CD8-positive, alpha-beta memory T cell (primary cell): ENCODE data around the gene CEMIP2. TPM values are rescaled to one million over a fixed set of nuclear protein-coding genes. Genes with fewer than 3 reads are reported as not detected.
A peak's percentile ranks its signal among the peaks of the same experiment; 100 is the strongest.

Source experiments
- CTCF ChIA-PET: fragments of 350-600 bp; sonication (Branson Sonifier 250); formaldehyde crosslinking; loops from one replicate; lab custom pipeline; 2021; ENCODE audit warnings: antibody characterized with exemption; lab: Charles Lee
- POLR2A ChIA-PET: fragments of 350-600 bp; sonication (Branson Sonifier 250); formaldehyde crosslinking; loops from one replicate; lab custom pipeline; 2021; ENCODE audit warnings: antibody characterized with exemption; lab: Charles Lee
- DNase-seq, 5 donors: peaks; one replicate each; pipeline versions ENCODE4 v3.0.0 to v3.0.0-alpha.2; 2020 to 2022; ENCODE audit warnings: mixed read lengths in 1 of 5
- H3K27ac ChIP-seq: one replicate; pipeline ENCODE4 v1.7.0; 2013; ENCODE audit warnings: low read depth, mild to moderate bottlenecking, low read length, moderate library complexity
- H3K27me3 ChIP-seq: 2 replicates; pipeline ENCODE4 v1.7.0; 2013; ENCODE audit warnings: low read length, mild to moderate bottlenecking; ENCODE audit not compliant: insufficient read depth, poor library complexity, severe bottlenecking
- H3K36me3 ChIP-seq: 2 replicates; pipeline ENCODE4 v1.7.0; 2013; ENCODE audit warnings: mild to moderate bottlenecking, low read length, moderate library complexity; ENCODE audit not compliant: insufficient read depth
- H3K4me1 ChIP-seq: 2 replicates; pipeline ENCODE4 v1.7.0; 2013; ENCODE audit warnings: mild to moderate bottlenecking, low read length, moderate library complexity; ENCODE audit not compliant: insufficient read depth
- H3K4me3 ChIP-seq: 2 replicates; pipeline ENCODE4 v1.7.0; 2013; ENCODE audit warnings: mild to moderate bottlenecking, low read length
- H3K9me3 ChIP-seq: 2 replicates; pipeline ENCODE4 v1.7.0; 2013; ENCODE audit warnings: mild to moderate bottlenecking, low read length
- H3K27ac Mint-ChIP-seq, 8 donors: one replicate each; pipeline ENCODE4 v1.8.0; 2020 to 2021; ENCODE audit warnings: mixed read lengths in 8 of 8, mild to moderate bottlenecking in 6 of 8, inconsistent platforms in 3 of 8, moderate library complexity in 3 of 8
- H3K27me3 Mint-ChIP-seq, 2 donors: one replicate each; pipeline ENCODE4 v1.8.0; 2020 to 2021; ENCODE audit warnings: mixed read lengths in 2 of 2, mild to moderate bottlenecking in 1 of 2, moderate library complexity in 1 of 2
- H3K36me3 Mint-ChIP-seq, 3 donors: one replicate each; pipeline ENCODE4 v1.8.0; 2020 to 2021; ENCODE audit warnings: mixed read lengths in 3 of 3, inconsistent platforms in 1 of 3, mild to moderate bottlenecking in 1 of 3
- H3K4me1 Mint-ChIP-seq, 3 donors: one replicate each; pipeline ENCODE4 v1.8.0; 2020 to 2021; ENCODE audit warnings: mixed read lengths in 3 of 3, inconsistent platforms in 1 of 3, mild to moderate bottlenecking in 1 of 3
- H3K4me3 Mint-ChIP-seq, 7 donors: one replicate each; pipeline ENCODE4 v1.8.0; 2020 to 2021; ENCODE audit warnings: mixed read lengths in 7 of 7, mild to moderate bottlenecking in 6 of 7, moderate library complexity in 4 of 7, inconsistent platforms in 2 of 7
- H3K9me3 Mint-ChIP-seq, 5 donors: one replicate each; pipeline ENCODE4 v1.8.0; 2020 to 2022; ENCODE audit warnings: mixed read lengths in 5 of 5, mild to moderate bottlenecking in 3 of 5, moderate library complexity in 2 of 5, inconsistent platforms in 1 of 5
- polyA plus RNA-seq: library from polyadenylated mRNA; unstranded; fragments of 300-500 nt; fragmentation: Illumina TruSeq; gene quantifications from one replicate; pipeline ENCODE4 v1.2.3, GENCODE V29; 2021
- total RNA-seq, 2 experiments: library from RNA; stranded (reverse); gene quantifications; one replicate each; pipeline ENCODE4 v1.2.3, GENCODE V29; 2021

Gene CEMIP2
- total and polyA plus RNA-seq, 3 experiments from 2014 or later: 8.8 to 75.5 (median 74.1) TPM

DNA sequence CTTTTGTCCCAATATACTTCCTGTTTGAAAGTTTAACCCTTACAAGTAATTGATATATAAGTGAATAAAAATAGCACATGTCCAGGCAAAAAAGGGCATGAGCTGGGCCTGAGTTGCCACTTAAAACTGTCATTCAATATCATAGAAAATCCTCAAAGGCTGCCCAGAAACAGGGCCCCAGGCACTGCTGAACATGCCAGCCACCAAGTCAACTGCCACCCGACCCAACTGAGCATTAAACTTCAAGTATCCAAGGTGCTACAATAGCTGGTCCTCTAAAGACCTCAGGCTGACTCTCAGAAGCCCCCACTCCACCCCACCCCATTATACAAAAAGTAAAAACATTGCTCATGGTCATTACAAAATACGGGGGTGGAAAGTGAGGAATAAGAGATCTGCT is 83.7 kb downstream of the CEMIP2 start:
- peaks cover 3 to 59% (median 14%) of the 10 kb centered on the region in 3 donors for H3K36me3 Mint-ChIP-seq
- DNase-seq: no peak
- Histone ChIP-seq H3K9me3 (no peaks in the 10 kb centered on the region), H3K27ac (no peak overlapping the region), H3K36me3 (peaks cover 9% of the 10 kb centered on the region), H3K27me3 (no peaks in the 10 kb centered on the region), H3K4me3 (no peak overlapping the region), H3K4me1 (peaks cover 28% of the 10 kb centered on the region)
- H3K4me3 Mint-ChIP-seq: peak overlapping the region; percentile 29 to 93 (median 85)
- POLR2A ChIA-PET: interaction anchor here (1.0 to 1.1 kb wide), 2 partner anchors 21 to 37 kb away, joined by 4 read pairs; no protein-coding TSS in a partner anchor
- H3K27me3 Mint-ChIP-seq: no peaks in the 10 kb centered on the region
- H3K4me1 Mint-ChIP-seq: peaks cover 44 to 60% (median 55%) of the 10 kb centered on the region in 3 donors
- CTCF ChIA-PET: interaction anchor here (0.9 to 2.4 kb wide), 6 partner anchors 15 to 135 kb away, joined by 3 to 8 read pairs (median 3); no protein-coding TSS in a partner anchor
- no peaks in the 10 kb centered on the region for H3K9me3 Mint-ChIP-seq
- peak overlapping the region; percentile 23 to 95 (median 86) for H3K27ac Mint-ChIP-seq

DNA sequence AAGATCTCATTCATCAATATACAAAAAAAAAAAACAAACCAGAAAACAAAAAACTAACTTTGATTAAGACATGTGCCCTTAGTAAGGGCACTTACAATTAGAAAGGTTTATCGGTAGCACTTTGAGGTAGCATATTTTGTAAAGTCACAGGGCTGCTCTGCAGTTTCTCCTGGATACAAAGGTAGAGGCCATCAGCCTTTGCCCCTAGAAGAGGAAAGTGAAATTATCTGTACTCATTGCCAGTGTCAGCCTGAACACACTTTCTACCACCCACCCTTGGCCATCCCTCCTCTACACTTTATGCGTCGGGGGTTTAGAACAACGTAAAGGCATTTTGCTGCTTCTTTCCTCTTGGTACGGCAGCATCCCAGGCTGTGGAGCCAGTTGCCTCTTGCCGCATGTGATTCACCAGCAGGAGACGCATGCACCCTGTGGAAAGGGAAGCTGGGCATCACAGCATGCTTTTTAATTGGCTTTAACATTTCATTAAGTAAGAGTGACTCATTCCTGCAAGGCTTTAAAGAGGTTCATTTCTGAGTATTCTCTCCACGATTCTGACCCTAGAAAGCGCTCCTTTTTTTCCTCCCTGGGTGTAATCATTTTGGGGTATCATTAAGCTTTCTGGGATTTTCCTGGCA is 84.6 kb downstream of the CEMIP2 start:
- H3K4me1 Mint-ChIP-seq: peaks cover 40 to 63% (median 61%) of the 10 kb centered on the region in 3 donors
- H3K36me3 Mint-ChIP-seq: peaks cover 0 to 50% (median 11%) of the 10 kb centered on the region in 3 donors
- ChIA-PET POLR2A (no interaction called here), CTCF (interaction anchor here (2.4 kb wide), 1 partner anchor 82 kb away, joined by 8 read pairs; no protein-coding TSS in a partner anchor)
- H3K9me3 Mint-ChIP-seq: no peaks in the 10 kb centered on the region
- Histone ChIP-seq H3K9me3 (no peaks in the 10 kb centered on the region), H3K27ac (no peak overlapping the region), H3K36me3 (peaks cover 3% of the 10 kb centered on the region), H3K4me3 (no peak overlapping the region), H3K4me1 (peaks cover 28% of the 10 kb centered on the region), H3K27me3 (no peaks in the 10 kb centered on the region)
- H3K4me3 Mint-ChIP-seq: peak overlapping the region; percentile 21 to 93 (median 85)
- H3K27ac Mint-ChIP-seq: peak overlapping the region in 7 of 8 donors; percentile 57 to 95 (median 87)
- H3K27me3 Mint-ChIP-seq: no peaks in the 10 kb centered on the region
- DNase-seq: no peak

DNA sequence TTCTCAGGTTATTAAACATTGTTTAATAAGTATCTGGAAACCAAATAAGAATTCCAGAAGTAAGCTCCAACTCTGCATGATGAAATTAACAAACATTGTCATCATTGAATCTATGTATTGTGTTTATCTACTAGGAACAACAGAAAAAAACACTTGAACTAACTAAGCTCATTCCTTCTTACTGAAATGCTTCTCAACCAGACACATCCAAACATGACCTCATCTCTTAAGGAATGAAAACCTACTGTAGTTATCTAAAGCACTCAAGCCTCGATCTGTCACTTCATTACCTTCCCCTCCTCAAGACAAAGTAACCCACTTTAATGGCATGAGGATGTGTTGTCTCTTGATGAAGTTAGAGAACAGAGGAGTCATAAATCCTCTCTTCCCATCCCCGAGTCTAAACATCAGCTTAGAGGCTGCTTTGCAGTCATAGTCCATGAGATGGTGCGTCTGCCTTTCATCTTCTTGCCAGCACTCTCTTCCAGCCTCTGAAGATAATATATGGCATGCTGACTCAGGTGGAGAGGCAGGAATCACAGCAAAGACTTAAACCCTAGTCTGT is 86.5 kb downstream of the CEMIP2 start:
- Mint-ChIP-seq H3K4me1 (peaks cover 45 to 74% (median 48%) of the 10 kb centered on the region in 3 donors), H3K27ac (peak overlapping the region in 5 of 8 donors; percentile 24 to 85 (median 68)), H3K27me3 (no peaks in the 10 kb centered on the region), H3K36me3 (peaks cover 0 to 43% (median 7%) of the 10 kb centered on the region in 3 donors), H3K9me3 (no peaks in the 10 kb centered on the region), H3K4me3 (no peak overlapping the region)
- H3K36me3 ChIP-seq: no peaks in the 10 kb centered on the region
- POLR2A ChIA-PET: no interaction called here
- H3K27me3 ChIP-seq: no peaks in the 10 kb centered on the region
- no peaks in the 10 kb centered on the region for H3K9me3 ChIP-seq
- H3K4me3 ChIP-seq: no peak overlapping the region
- no peak overlapping the region for H3K27ac ChIP-seq
- no peak for DNase-seq
- H3K4me1 ChIP-seq: peaks cover 28% of the 10 kb centered on the region
- CTCF ChIA-PET: interaction anchor here (1.2 to 1.5 kb wide), 2 partner anchors 88 to 229 kb away, joined by 3 read pairs; partner anchors contain the start of genes ABHD17B and C9orf85

DNA sequence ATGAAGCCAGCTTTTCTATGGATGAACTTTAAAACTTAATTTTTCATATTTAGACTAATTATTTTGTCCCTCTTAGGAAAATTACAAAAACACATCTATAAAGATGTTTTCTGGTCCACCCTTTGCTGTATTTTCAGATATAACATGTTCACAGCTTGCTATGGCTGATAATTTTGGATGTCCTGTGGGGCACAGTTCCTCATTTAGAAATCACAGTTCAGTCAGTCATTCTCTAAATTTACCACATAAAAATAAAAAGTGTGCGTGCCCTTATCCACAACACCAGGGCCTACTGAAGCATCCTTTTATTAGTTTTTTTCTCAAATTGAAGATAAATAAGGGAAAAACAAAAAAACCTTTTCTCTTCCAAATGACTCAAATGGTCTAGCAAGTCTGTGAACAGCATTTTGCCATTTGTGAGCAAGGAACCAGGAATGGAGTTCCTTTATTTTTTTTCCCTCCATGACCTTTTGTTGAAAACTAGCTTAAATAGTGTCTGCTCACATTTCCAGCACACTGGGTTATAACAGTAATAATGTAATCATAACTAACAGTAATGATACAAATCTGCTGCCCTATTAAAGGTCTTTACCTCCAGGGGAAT is 87.1 kb downstream of the CEMIP2 start:
- H3K27me3 Mint-ChIP-seq: no peaks in the 10 kb centered on the region
- no peak for DNase-seq
- no peaks in the 10 kb centered on the region for H3K36me3 ChIP-seq
- H3K27me3 ChIP-seq: no peaks in the 10 kb centered on the region
- H3K4me1 ChIP-seq: peaks cover 24% of the 10 kb centered on the region
- no peaks in the 10 kb centered on the region for H3K9me3 Mint-ChIP-seq
- no peaks in the 10 kb centered on the region for H3K9me3 ChIP-seq
- peak overlapping the region in 3 of 8 donors; percentile 24 to 76 (median 68) for H3K27ac Mint-ChIP-seq
- no peak overlapping the region for H3K4me3 ChIP-seq
- no peak overlapping the region for H3K27ac ChIP-seq
- no peak overlapping the region for H3K4me3 Mint-ChIP-seq
- POLR2A ChIA-PET: no interaction called here
- H3K4me1 Mint-ChIP-seq: peaks cover 40 to 74% (median 42%) of the 10 kb centered on the region in 3 donors
- CTCF ChIA-PET: interaction anchor here (1.2 kb wide), 1 partner anchor 230 kb away, joined by 3 read pairs; the partner anchor contains the start of genes ABHD17B and C9orf85
- H3K36me3 Mint-ChIP-seq: peaks cover 0 to 40% (median 7%) of the 10 kb centered on the region in 3 donors

DNA sequence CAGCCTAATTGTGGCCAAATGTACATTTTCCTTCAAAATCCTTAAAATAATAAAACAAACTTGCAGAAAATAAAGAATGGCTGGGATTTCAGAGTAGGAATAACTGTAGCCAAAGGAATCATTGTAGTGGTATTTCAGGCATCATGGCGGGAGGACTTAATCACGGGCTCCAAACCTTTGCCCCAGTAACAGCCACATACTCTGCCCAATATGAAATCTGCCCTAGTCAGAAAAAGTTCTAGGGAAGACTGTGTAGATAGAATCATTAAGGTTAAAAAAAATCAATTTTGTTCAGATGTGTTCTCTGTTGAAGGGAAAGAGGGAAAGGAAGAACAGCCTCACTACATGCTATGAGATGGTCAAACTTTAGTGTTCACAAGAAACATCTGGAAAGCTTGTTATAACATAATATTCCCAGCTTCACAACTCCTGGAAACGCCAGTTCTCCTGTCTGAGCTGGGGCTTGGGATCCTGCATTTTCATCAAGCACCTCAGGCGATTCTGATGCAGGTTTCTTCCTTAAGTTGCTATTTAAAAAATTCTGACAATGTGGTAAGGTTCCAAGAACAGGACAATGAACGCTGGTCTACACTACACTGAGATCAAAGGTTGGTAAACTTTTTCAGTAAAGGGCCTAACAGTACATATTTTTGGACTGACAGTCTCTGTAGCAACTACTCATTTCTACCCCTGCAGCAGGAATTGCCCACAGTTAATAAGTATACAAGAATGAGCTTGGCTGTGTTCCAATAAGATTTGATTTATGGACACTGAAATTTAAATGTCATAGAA is 87.9 kb downstream of the CEMIP2 start:
- DNase-seq: no peak
- Mint-ChIP-seq H3K27me3 (no peaks in the 10 kb centered on the region), H3K4me3 (no peak overlapping the region), H3K27ac (peak overlapping the region in 1 of 8 donors; percentile 23), H3K36me3 (peaks cover 0 to 32% (median 7%) of the 10 kb centered on the region in 3 donors), H3K4me1 (peaks cover 32 to 67% (median 34%) of the 10 kb centered on the region in 3 donors), H3K9me3 (no peaks in the 10 kb centered on the region)
- Histone ChIP-seq H3K36me3 (no peaks in the 10 kb centered on the region), H3K4me3 (no peak overlapping the region), H3K4me1 (peaks cover 16% of the 10 kb centered on the region), H3K27me3 (no peaks in the 10 kb centered on the region), H3K9me3 (no peaks in the 10 kb centered on the region), H3K27ac (no peak overlapping the region)
- ChIA-PET CTCF (interaction anchor here (1.2 kb wide), 1 partner anchor 231 kb away, joined by 3 read pairs; the partner anchor contains the start of genes ABHD17B and C9orf85), POLR2A (no interaction called here)

DNA sequence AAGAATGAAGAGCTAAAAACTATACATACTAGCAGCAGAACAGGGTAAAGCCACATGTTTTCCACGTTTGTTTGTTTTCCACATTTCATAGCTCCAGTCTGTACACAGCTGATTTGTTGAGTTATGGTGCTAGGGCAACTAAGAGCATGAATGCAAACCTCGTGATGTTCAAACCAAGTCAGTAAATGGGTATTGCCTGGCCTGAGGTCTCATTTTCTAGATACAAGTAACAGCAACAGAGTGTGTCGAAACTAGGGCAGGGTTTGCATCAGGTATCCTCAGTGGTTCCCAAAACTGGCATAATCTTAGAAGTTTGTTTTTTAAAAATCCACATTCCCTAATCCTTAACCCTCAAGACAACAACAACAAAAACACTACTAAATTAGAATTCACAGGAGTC is 89.3 kb downstream of the CEMIP2 start:
- no peaks in the 10 kb centered on the region for H3K36me3 ChIP-seq
- no peak for DNase-seq
- H3K4me3 Mint-ChIP-seq: no peak overlapping the region
- peak overlapping the region in 2 of 8 donors; percentile 19 to 86 for H3K27ac Mint-ChIP-seq
- no peaks in the 10 kb centered on the region for H3K27me3 Mint-ChIP-seq
- peaks cover 3% of the 10 kb centered on the region for H3K4me1 ChIP-seq
- H3K27me3 ChIP-seq: no peaks in the 10 kb centered on the region
- no peaks in the 10 kb centered on the region for H3K9me3 ChIP-seq
- no peaks in the 10 kb centered on the region for H3K9me3 Mint-ChIP-seq
- no peak overlapping the region for H3K27ac ChIP-seq
- ChIA-PET CTCF (interaction anchor here (0.7 kb wide), 1 partner anchor 263 kb away, joined by 3 read pairs; no protein-coding TSS in a partner anchor), POLR2A (no interaction called here)
- H3K4me3 ChIP-seq: no peak overlapping the region
- peaks cover 0 to 21% (median 4%) of the 10 kb centered on the region in 3 donors for H3K36me3 Mint-ChIP-seq
- H3K4me1 Mint-ChIP-seq: peaks cover 20 to 53% (median 20%) of the 10 kb centered on the region in 3 donors

DNA sequence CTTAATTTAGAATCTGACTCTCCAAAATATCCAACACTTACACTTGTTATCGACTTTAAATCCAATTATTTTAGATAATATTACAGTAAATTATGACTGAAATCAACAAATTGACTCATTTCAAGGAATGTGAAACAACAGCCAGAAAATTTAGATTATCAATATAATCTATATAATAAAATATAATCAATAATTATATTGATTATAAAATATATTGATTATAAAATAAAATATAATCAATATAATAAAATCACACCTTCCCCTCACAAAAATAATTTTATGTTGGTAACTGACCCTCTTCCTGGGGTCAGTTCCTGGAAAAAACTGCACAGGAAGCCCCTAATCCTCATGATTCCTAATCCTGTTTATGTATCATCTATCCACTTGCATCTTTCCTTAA is 91.1 kb downstream of the CEMIP2 start:
- H3K4me3 ChIP-seq: no peak overlapping the region
- DNase-seq: no peak
- H3K36me3 ChIP-seq: no peaks in the 10 kb centered on the region
- Mint-ChIP-seq H3K4me1 (peaks cover 13 to 44% (median 13%) of the 10 kb centered on the region in 3 donors), H3K27me3 (no peaks in the 10 kb centered on the region), H3K36me3 (peaks cover 0 to 7% (median 4%) of the 10 kb centered on the region in 3 donors), H3K9me3 (no peaks in the 10 kb centered on the region), H3K27ac (no peak overlapping the region), H3K4me3 (no peak overlapping the region)
- no peaks in the 10 kb centered on the region for H3K9me3 ChIP-seq
- H3K27ac ChIP-seq: no peak overlapping the region
- no peaks in the 10 kb centered on the region for H3K4me1 ChIP-seq
- no peaks in the 10 kb centered on the region for H3K27me3 ChIP-seq
- CTCF ChIA-PET: no interaction called here
- POLR2A ChIA-PET: no interaction called here
